ENCODE data around the gene NVL. TPM values are rescaled to one million over a fixed set of nuclear protein-coding genes. Genes with fewer than 3 reads are reported as not detected.

Gene NVL
- total RNA-seq, 1 donor: 22.9 TPM

GRCh38 chr1:224177356-224177999 lies 152.5 kb downstream of the NVL start:
- TF ChIP-seq, protein P1, sequence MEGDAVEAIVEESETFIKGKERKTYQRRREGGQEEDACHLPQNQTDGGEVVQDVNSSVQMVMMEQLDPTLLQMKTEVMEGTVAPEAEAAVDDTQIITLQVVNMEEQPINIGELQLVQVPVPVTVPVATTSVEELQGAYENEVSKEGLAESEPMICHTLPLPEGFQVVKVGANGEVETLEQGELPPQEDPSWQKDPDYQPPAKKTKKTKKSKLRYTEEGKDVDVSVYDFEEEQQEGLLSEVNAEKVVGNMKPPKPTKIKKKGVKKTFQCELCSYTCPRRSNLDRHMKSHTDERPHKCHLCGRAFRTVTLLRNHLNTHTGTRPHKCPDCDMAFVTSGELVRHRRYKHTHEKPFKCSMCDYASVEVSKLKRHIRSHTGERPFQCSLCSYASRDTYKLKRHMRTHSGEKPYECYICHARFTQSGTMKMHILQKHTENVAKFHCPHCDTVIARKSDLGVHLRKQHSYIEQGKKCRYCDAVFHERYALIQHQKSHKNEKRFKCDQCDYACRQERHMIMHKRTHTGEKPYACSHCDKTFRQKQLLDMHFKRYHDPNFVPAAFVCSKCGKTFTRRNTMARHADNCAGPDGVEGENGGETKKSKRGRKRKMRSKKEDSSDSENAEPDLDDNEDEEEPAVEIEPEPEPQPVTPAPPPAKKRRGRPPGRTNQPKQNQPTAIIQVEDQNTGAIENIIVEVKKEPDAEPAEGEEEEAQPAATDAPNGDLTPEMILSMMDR (IDR thresholded peaks at IDR 0.05; ENCODE audit: insufficient read depth, low read depth, low read length): no peak
- no peak for DNase-seq (ENCODE audit: low read depth)
- H3K4me3 ChIP-seq (ENCODE audit: low read depth, low read length): no peak overlapping the region

Small RNA genes within 50 kb of the gene (small RNA-seq; reads per million reads assigned to genes)
- gene MIR320B2: not detected
- gene RF00139: not detected
- gene RNU6-1008P: not detected

Other genes with a start within 250 kb of the NVL start
- 27.4 and 41.5 TPM in 2 replicates for gene FBXO28, start 216.1 kb downstream of the NVL start, total RNA-seq
- gene DEGS1, start 146.9 kb downstream of the NVL start, total RNA-seq: 90.2 and 135 TPM in 2 replicates
- gene CNIH4, start 26.7 kb upstream of the NVL start, total RNA-seq: 35.1 and 62.6 TPM in 2 replicates
- 66.4 and 86.4 TPM in 2 replicates for gene WDR26, start 104.6 kb upstream of the NVL start, total RNA-seq